Cerebellar cortex (tissue), 1 donor: ENCODE measurements around the gene UTP3.
"Not testable (repeated sequence)": the region's sequence is repeated elsewhere in the genome, so short reads cannot be mapped to it uniquely, and the experiment has no call there.

Experiments used
- DNase-seq: peaks from one replicate; pipeline ENCODE4 v3.0.0-alpha.2; 2015; ENCODE audit warnings: low spot score

The UTP3 gene

GRCh38 chr4:70687392-70687791 lies 940 bp upstream of the UTP3 start:
- DNase-seq = no peak

GRCh38 chr4:70688795-70689231 lies 481 bp downstream of the UTP3 start:
- no peak for DNase-seq

GRCh38 chr4:70691661-70692060 lies 3.3 kb downstream of the UTP3 start:
- no peak for DNase-seq

- not testable (repeated sequence) for DNase-seq
Observed at GRCh38 chr4:70694633-70695032, 6.3 kb downstream of the UTP3 start.

- not testable (repeated sequence) for DNase-seq
Observed at GRCh38 chr4:70698435-70698834, 10.1 kb downstream of the UTP3 start.

- no peak for DNase-seq
Observed at GRCh38 chr4:70700712-70701111, 12.4 kb downstream of the UTP3 start.

- DNase-seq = no peak
Observed at GRCh38 chr4:70701271-70701670, 12.9 kb downstream of the UTP3 start.

- DNase-seq = not testable (repeated sequence)
Observed at GRCh38 chr4:70702592-70702991, 14.3 kb downstream of the UTP3 start.

- no peak for DNase-seq
Observed at GRCh38 chr4:70703619-70704214, 15.4 kb downstream of the UTP3 start.

GRCh38 chr4:70704215-70704930 lies 16.0 kb downstream of the UTP3 start:
- peak; percentile 77 for DNase-seq

- DNase-seq = no peak
Observed at GRCh38 chr4:70704931-70705182, 16.5 kb downstream of the UTP3 start.

GRCh38 chr4:70705183-70706043 lies 17.1 kb downstream of the UTP3 start:
- peak; percentile 67 for DNase-seq

GRCh38 chr4:70706044-70706461 lies 17.7 kb downstream of the UTP3 start:
- no peak for DNase-seq

GRCh38 chr4:70706516-70706915 lies 18.2 kb downstream of the UTP3 start:
- no peak for DNase-seq

GRCh38 chr4:70709611-70710205 lies 21.4 kb downstream of the UTP3 start:
- no peak for DNase-seq

GRCh38 chr4:70711599-70711998 lies 23.3 kb downstream of the UTP3 start:
- no peak for DNase-seq

- DNase-seq = no peak
Observed at GRCh38 chr4:70712150-70712549, 23.8 kb downstream of the UTP3 start.

- no peak for DNase-seq
Observed at GRCh38 chr4:70712604-70713452, 24.5 kb downstream of the UTP3 start.

GRCh38 chr4:70713453-70714078 lies 25.2 kb downstream of the UTP3 start:
- no peak for DNase-seq

GRCh38 chr4:70714079-70714887 lies 26.0 kb downstream of the UTP3 start:
- no peak for DNase-seq
